Heart left ventricle (tissue), 16 donors: ENCODE results near the gene CASZ1. TPM values are rescaled to one million over a fixed set of nuclear protein-coding genes. Genes with fewer than 3 reads are reported as not detected.

Source experiments
- ATAC-seq, 4 donors: fragments of 200-7000 bp; cut with Tn5 transposase; one replicate each; pipeline ENCODE4 v1.9.1; 2020 to 2022; ENCODE audit warnings: moderate library complexity in 4 of 4, mild to moderate bottlenecking in 3 of 4, moderate number of reproducible peaks in 1 of 4
- DNase-seq, 5 donors: peaks; one replicate each; pipeline ENCODE4 v3.0.0-alpha.2; 2020
- H3K27ac ChIP-seq, 12 donors: fragments of 200-600 bp; sonication (generic) in 4 of 12; one replicate each; pipeline versions ENCODE4 v1.5.0 to v1.8.0; 2016 to 2022; ENCODE audit warnings: mild to moderate bottlenecking in 2 of 12
- H3K27me3 ChIP-seq, 9 donors: fragments of 200-600 bp; sonication (generic) in 2 of 9; one replicate each; pipeline versions ENCODE4 v1.5.1 to v1.8.0; 2016 to 2022; ENCODE audit warnings: mild to moderate bottlenecking in 3 of 9
- H3K36me3 ChIP-seq, 9 donors: fragments of 200-600 bp; sonication (generic) in 2 of 9; one replicate each; pipeline versions ENCODE4 v1.5.0 to v1.8.0; 2018 to 2022; ENCODE audit warnings: mild to moderate bottlenecking in 2 of 9
- H3K4me1 ChIP-seq, 12 donors: fragments of 200-600 bp; sonication (generic) in 4 of 12; one replicate each; pipeline versions ENCODE4 v1.5.0 to v1.8.0; 2016 to 2022; ENCODE audit warnings: mild to moderate bottlenecking in 3 of 12
- H3K4me3 ChIP-seq, 12 donors: fragments of 200-600 bp; sonication (generic) in 4 of 12; one replicate each; pipeline versions ENCODE4 v1.5.0 to v1.8.0; 2017 to 2022; ENCODE audit warnings: mild to moderate bottlenecking in 9 of 12, moderate library complexity in 4 of 12
- H3K9me3 ChIP-seq, 12 donors: fragments of 200-600 bp; sonication (generic) in 4 of 12; one replicate each; pipeline versions ENCODE4 v1.5.0 to v1.8.0; 2016 to 2022; ENCODE audit warnings: mild to moderate bottlenecking in 1 of 12
- POLR2A ChIP-seq, 2 donors: fragments of 450-650 bp; IDR thresholded peaks; one replicate each; pipeline ENCODE4 v1.6.1; 2017; ENCODE audit warnings: antibody characterized with exemption in 2 of 2, mild to moderate bottlenecking in 2 of 2, moderate library complexity in 2 of 2
- WGBS, 4 donors: extraction: QIAGEN DNeasy Blood & Tissue Kit in 2 of 4; methylation state at CpG; one replicate each; pipeline versions ENCODE4 v1.1.5 to v1.1.7; 2013 to 2018; 5-methylcytosine and 5-hydroxymethylcytosine counted together
- intact Hi-C, 10 donors: fragments of 100-400 bp; cut with DNase I; formaldehyde crosslinking; loops; one replicate each; pipeline versions ENCODE4 v1.11.1 to v1.14.2; 2022
- polyA plus RNA-seq, 2 donors: library from polyadenylated mRNA; stranded (reverse); fragments of 200-250 nt; gene quantifications; one replicate each; pipeline ENCODE4 v1.2.3, GENCODE V29; 2013
- total RNA-seq, 9 donors: library from RNA; depleted of rRNA in 2 of 9; stranded (reverse); fragments of >200 nt in 2 of 9; fragmentation: NEBNext Ultra II Directional in 3 of 9; extraction: Animal tissue kit (Norgen Biotek cat#: 25700) in 3 of 9; gene quantifications; one replicate each; pipeline versions ENCODE4 v1.1.0 to v1.2.4, GENCODE V29; 2016 to 2023
- TF ChIP-seq, protein P1 (sequence below), 12 donors: fragments of 200-600 bp; sonication (generic) in 4 of 12; IDR thresholded peaks; one replicate each; pipeline versions ENCODE4 v1.5.0 to v1.8.0; 2018 to 2022; ENCODE audit warnings: antibody characterized with exemption in 12 of 12, mild to moderate bottlenecking in 5 of 12
- donor health status: ischemic (EF 13 %, LVEDD 7.1; RV severe dilation, severe dysfunction).
- donor health status: healthy with polysubstance abuse.
- donor health status: DM: no; HTN: yes; CAD: no.
- donor health status: DM: no; HTN: no; CAD: no.
- donor health status: ischemic (EF 25% LVEDD 6.9; RV normal size, moderate dysfunction).
- donor health status: ischemic (EF 25% LVEDD 5.7; RV mildly dilated, moderate dysfunction).
- donor health status: healthy.
- donor health status: DM: yes; HTN: yes; CAD: no.
- donor health status: ischemic (EF 35%, LVEDD 5.7; RV mildly dilated, moderate dysfunction).
- donor health status: nonischemic (EF 11% LVEDD 7.7; RV severe dilation, severe dysfunction).
- donor health status: DM: yes; HTN: yes; CAD: no.
- donor health status: PGD.
- donor health status: ischemic (EF 29% LVEDD 5.4; RV normal size, mild dysfunction).
- donor health status: nonischemic (EF 23%, LVEDD 6.1; RV moderate dilation, normal function).

Gene CASZ1
- total and polyA plus RNA-seq, 11 donors = 28.8 to 84.9 (median 55.0) TPM

DNA sequence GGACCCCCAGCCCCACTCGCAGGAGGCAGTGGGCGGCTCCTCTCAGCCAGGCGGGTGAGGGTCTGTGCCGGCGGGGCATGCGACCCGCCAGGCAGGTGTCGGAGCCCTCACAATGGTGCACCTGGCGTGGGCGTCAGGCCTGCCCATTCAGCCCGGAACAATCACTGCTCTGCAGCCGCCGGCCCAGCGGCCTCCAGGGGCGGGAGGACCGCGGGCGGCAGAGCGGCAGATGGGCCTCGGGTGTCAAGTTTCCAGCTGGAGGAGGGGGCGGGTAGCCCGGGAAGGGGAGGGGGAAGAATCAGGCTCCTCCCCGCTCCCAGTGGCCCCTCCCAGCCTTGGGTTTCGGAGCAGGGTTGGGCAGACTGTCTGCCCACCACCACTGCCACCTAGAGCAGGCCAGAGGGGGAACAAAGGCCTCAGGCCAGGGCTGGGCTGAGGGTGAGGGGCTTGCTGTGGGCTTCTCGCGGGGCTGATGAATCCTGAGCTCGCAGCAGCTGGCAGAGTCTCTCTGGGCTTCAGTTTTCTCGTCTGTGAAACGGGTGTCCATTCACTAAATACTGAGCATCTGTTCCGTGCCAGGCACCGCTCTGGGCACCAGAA is 39.5 kb upstream of the CASZ1 start:
- intact Hi-C loops = no loop called here
- DNase-seq (peak in 3 of 5 donors; percentile 32 to 56 (median 41)), ATAC-seq (peak; percentile 39 to 86 (median 82))
- Histone ChIP-seq H3K4me3 (peak overlapping the region in 1 of 12 donors; percentile 7), H3K27me3 (peaks cover 0 to 50% (median 14%) of the 10 kb centered on the region in 9 donors), H3K36me3 (no peaks in the 10 kb centered on the region), H3K9me3 (no peaks in the 10 kb centered on the region), H3K27ac (no peak overlapping the region), H3K4me1 (peaks cover 0 to 8% (median 0%) of the 10 kb centered on the region in 12 donors)
- 18 to 67% (median 24%) methylated on average over 4 to 31 of the region's 31 CpGs for WGBS, 4 donors
- TF ChIP-seq, protein P1, sequence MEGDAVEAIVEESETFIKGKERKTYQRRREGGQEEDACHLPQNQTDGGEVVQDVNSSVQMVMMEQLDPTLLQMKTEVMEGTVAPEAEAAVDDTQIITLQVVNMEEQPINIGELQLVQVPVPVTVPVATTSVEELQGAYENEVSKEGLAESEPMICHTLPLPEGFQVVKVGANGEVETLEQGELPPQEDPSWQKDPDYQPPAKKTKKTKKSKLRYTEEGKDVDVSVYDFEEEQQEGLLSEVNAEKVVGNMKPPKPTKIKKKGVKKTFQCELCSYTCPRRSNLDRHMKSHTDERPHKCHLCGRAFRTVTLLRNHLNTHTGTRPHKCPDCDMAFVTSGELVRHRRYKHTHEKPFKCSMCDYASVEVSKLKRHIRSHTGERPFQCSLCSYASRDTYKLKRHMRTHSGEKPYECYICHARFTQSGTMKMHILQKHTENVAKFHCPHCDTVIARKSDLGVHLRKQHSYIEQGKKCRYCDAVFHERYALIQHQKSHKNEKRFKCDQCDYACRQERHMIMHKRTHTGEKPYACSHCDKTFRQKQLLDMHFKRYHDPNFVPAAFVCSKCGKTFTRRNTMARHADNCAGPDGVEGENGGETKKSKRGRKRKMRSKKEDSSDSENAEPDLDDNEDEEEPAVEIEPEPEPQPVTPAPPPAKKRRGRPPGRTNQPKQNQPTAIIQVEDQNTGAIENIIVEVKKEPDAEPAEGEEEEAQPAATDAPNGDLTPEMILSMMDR (IDR thresholded peaks at IDR 0.05) = peak in 2 of 12 donors; percentile 6 to 26
- no peak for TF ChIP-seq POLR2A (IDR thresholded peaks at IDR 0.05)

DNA sequence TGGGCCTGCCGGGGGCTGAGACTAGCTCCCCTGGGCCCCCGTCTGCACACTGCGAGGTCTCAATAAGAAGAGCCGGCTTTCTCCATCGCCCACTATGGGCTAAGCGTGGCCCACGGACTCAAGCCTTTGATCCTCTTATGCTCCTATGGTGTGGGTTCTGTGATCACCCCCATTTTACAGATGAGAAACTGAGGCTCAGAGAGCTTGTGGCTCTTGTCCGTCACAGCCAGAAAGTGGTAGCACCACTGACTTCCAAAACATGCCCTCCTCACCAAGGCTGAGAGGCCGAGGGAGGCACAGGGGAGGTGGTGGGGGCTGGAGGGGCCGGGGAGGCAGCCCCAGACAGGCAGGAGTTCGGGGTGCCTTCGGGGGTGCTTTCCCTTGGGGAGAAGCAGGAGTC is 39.0 kb upstream of the CASZ1 start:
- 30 to 58% (median 49%) methylated on average over 5 to 12 of the region's 12 CpGs for WGBS, 4 donors
- peaks cover 0 to 8% (median 0%) of the 10 kb centered on the region in 12 donors for H3K4me1 ChIP-seq
- ATAC-seq (no peak), DNase-seq (peak in 1 of 5 donors; percentile 5)
- H3K27ac ChIP-seq = no peak overlapping the region
- H3K9me3 ChIP-seq = no peaks in the 10 kb centered on the region
- intact Hi-C loops = no loop called here
- peak overlapping the region in 1 of 12 donors; percentile 7 for H3K4me3 ChIP-seq
- peaks cover 0 to 48% (median 14%) of the 10 kb centered on the region in 9 donors for H3K27me3 ChIP-seq
- H3K36me3 ChIP-seq = no peaks in the 10 kb centered on the region
- TF ChIP-seq POLR2A (IDR thresholded peaks at IDR 0.05) = no peak
- TF ChIP-seq, protein P1 (IDR thresholded peaks at IDR 0.05) = no peak

DNA sequence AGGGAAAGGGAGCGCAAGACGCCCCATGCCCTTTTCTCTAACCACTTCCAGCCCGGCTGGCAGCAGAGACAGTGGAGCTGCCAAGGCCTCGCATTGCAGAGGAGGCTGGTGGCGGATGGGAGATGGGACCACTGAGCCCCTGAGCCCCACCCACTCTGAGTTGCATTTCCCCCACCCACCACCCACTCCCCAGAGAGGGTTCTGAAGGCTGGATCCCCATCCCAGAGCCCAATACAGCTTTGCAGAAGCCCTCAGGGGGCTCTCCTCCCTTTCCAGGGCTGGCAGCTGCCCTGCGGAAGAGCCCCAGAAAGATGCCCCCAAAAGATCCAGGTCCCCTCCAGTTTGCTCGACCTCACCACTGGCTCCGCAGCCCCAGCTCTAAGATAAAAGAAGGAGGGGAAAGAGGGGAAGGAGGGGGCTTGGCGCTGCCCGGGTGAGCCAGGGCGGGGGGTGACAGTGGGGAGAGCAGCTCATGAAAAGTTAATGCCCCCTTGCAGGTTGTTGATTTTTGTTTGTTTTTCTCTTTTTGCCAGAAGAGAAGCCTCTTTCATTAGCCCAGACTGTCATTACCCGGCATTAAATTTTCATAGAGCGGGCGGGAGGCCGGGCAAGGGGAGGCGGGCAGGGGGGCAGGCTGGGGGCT is 38.4 kb upstream of the CASZ1 start:
- DNase-seq (no peak), ATAC-seq (no peak)
- 50 to 58% (median 55%) methylated on average over 14 to 16 of the region's 16 CpGs for WGBS, 4 donors
- intact Hi-C loops = no loop called here
- no peaks in the 10 kb centered on the region for H3K9me3 ChIP-seq
- H3K4me1 ChIP-seq = peaks cover 0 to 8% (median 0%) of the 10 kb centered on the region in 12 donors
- no peaks in the 10 kb centered on the region for H3K36me3 ChIP-seq
- TF ChIP-seq, protein P1 (IDR thresholded peaks at IDR 0.05) = no peak
- no peak for TF ChIP-seq POLR2A (IDR thresholded peaks at IDR 0.05)
- H3K4me3 ChIP-seq = no peak overlapping the region
- H3K27ac ChIP-seq = no peak overlapping the region
- peaks cover 0 to 45% (median 14%) of the 10 kb centered on the region in 9 donors for H3K27me3 ChIP-seq
